A549 (cell line): Measurements from ENCODE around the gene KSR2.

Experiments
- BHLHE40 ChIP-seq: IDR thresholded peaks from 2 replicates; pipeline ENCODE4 v1.6.1; 2012; ENCODE audit warnings: low read depth, low read length, inconsistent platforms
- CHD4 ChIP-seq: fragments of 200-600 bp; sonication (generic); IDR thresholded peaks from 2 replicates; pipeline ENCODE4 v1.6.1; 2016; ENCODE audit warnings: antibody characterized with exemption, mild to moderate bottlenecking, borderline replicate concordance
- EP300 ChIP-seq, 2 experiments: fragments of >200 bp; sonication (Bioruptor Twin); formaldehyde crosslinking; IDR thresholded peaks; 2 replicates in 1 of 2; 3 replicates in 1 of 2; pipeline ENCODE4 v1.6.1; 2016 to 2017
- ESRRA ChIP-seq: fragments of 150-350 bp; IDR thresholded peaks from 2 replicates; pipeline ENCODE4 v1.6.1; 2014; ENCODE audit warnings: mild to moderate bottlenecking, low read length, borderline replicate concordance
- JUNB ChIP-seq: fragments of >200 bp; sonication (Bioruptor Twin); formaldehyde crosslinking; IDR thresholded peaks from 2 replicates; pipeline ENCODE4 v1.6.1; 2016
- MAZ ChIP-seq: fragments of 150-350 bp; IDR thresholded peaks from 2 replicates; pipeline ENCODE4 v1.6.1; 2014; ENCODE audit warnings: antibody characterized with exemption, low read depth, low read length, borderline replicate concordance
- POLR2AphosphoS2 ChIP-seq: conservative IDR thresholded peaks from 2 replicates; pipeline ENCODE4 v1.6.1; 2012; ENCODE audit warnings: low read length, improper control_type of control experiment, inconsistent platforms
- SMC3 ChIP-seq: fragments of >200 bp; sonication (Bioruptor Twin); formaldehyde crosslinking; IDR thresholded peaks from 3 replicates; pipeline ENCODE4 v1.6.1; 2018; ENCODE audit warnings: inconsistent platforms
- TF ChIP-seq, protein P1 (sequence below): fragments of >200 bp; sonication (Bioruptor Twin); formaldehyde crosslinking; IDR thresholded peaks from 3 replicates; pipeline ENCODE4 v1.5.1; 2016
- TF ChIP-seq, protein P2 (sequence below): IDR thresholded peaks from 2 replicates; pipeline ENCODE4 v1.6.1; 2012

- TF ChIP-seq EP300 (IDR thresholded peaks at IDR 0.05) (no peak), MAZ (no peak), CHD4 (no peak), BHLHE40 (no peak), POLR2AphosphoS2 (no peak), SMC3 (no peak), JUNB (no peak), ESRRA (no peak)
- TF ChIP-seq, protein P1, sequence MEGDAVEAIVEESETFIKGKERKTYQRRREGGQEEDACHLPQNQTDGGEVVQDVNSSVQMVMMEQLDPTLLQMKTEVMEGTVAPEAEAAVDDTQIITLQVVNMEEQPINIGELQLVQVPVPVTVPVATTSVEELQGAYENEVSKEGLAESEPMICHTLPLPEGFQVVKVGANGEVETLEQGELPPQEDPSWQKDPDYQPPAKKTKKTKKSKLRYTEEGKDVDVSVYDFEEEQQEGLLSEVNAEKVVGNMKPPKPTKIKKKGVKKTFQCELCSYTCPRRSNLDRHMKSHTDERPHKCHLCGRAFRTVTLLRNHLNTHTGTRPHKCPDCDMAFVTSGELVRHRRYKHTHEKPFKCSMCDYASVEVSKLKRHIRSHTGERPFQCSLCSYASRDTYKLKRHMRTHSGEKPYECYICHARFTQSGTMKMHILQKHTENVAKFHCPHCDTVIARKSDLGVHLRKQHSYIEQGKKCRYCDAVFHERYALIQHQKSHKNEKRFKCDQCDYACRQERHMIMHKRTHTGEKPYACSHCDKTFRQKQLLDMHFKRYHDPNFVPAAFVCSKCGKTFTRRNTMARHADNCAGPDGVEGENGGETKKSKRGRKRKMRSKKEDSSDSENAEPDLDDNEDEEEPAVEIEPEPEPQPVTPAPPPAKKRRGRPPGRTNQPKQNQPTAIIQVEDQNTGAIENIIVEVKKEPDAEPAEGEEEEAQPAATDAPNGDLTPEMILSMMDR: no peak
- TF ChIP-seq, protein P2, sequence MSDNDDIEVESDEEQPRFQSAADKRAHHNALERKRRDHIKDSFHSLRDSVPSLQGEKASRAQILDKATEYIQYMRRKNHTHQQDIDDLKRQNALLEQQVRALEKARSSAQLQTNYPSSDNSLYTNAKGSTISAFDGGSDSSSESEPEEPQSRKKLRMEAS: no peak
Measured at GRCh38 chr12:117820216-117820907, 148.4 kb downstream of the KSR2 start.
